Measurements from ENCODE around the gene SLC30A7.
"Not testable (repeated sequence)": the region's sequence is repeated elsewhere in the genome, so short reads cannot be mapped to it uniquely, and the experiment has no call there.

Gene SLC30A7

DNA sequence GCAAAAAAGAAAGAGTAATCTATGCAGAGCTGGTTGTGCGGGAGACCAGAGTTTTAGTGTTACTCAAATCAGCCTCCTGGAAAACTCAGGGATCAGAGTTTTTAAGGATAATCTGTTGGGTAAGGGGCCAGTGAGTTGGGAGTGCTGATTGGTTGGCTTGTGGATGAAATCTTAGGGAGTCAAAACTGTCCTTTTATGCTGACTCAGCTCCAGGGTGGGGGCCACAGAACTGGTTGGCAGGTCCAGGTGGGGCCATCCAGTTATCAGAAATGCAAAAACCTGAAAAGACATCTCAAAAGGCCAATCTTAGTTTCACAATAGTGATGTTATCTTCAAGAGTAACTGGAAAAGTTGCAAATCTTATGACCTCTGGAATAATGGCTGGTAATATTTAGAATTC is 4.5 kb upstream of the SLC30A7 start:
- no peak for DNase-seq

DNA sequence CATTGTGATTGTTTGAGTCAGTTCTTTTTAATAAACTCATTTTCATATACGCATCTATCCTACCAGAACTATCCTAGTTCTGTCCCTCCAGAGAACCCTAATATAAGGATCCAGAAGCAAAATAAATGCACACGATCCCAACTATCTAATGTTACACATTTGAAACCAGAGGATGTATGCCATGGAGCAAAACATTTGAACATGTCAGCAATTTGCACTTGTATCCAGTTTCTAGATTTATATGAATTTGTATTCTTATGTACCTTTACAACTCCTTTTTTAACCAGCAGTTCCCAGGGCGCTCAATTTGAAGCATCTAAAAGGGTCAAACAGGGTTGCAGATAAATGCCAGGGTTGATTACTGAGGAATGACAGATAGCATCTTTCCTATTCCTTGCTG is 3.3 kb upstream of the SLC30A7 start:
- no peak for DNase-seq

DNA sequence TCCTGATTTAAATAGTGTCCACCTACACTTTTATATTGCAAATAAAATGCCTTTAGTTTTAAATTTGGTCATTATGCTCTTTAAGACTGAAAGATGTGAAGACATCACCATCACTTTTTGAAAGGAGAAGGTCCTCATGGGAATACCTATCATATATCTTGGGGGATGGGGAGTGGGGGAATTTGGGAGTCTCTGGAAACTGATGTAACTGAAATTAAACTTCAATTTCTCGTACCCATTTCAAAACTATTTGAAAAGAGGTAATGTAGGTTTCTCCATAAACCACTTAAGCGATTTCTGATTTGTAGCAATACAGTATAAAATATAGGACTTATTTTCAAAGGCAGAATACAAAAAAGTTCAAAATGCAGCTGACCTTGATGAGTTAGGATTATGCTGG is 2.2 kb upstream of the SLC30A7 start:
- DNase-seq, result no peak

DNA sequence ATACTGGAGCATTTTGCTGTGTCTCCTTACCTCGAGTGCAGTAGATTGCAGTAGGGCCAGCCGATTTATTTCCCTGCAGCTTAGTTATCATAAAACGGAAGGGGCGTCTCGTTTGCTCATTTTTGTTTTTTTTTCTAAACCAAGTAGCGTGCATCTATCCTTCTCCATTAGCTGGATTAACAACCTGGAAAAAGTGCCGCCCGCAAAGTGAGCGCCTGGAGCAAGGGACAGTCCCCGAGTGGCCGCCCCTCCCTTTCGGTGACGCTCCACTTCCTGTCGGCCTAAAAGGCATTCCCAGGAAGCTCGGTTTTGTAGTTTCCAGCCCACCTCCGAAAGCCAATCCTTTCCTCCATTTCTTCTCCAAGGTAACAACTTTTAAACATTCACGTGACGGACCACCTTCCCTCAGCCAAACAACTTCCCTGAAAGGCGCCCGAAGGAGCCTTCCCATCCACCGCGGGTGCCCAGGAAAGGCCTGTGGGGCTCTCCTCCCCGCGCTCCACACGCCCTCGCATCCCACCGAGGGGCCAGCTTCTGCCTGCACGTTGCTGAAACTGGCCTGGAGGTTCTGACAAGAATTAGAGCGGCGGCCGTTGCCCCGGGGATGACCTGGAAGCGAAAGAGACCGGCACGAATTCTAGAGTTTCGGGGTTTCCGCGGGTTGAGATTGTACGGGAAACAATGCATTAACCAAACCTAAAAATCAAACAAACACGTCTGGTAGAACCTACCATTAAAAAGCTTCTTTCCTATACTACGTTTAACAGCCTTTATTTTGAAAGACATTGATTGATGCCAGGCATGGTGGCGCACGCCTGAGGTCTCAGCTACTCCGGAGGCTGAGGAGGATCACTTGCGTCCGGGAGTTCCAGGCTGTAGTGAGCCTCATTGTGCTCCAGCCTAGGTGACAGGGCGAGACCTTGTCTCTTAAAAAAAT is 1.0 kb upstream of the SLC30A7 start, which contains the start of gene EXTL2:
Gene EXTL2, minus strand, starts transcription at position 240 of the 937 bp plus-strand sequence. CDS start 6,085 bp downstream, outside the sequence.
- no peak for DNase-seq

DNA sequence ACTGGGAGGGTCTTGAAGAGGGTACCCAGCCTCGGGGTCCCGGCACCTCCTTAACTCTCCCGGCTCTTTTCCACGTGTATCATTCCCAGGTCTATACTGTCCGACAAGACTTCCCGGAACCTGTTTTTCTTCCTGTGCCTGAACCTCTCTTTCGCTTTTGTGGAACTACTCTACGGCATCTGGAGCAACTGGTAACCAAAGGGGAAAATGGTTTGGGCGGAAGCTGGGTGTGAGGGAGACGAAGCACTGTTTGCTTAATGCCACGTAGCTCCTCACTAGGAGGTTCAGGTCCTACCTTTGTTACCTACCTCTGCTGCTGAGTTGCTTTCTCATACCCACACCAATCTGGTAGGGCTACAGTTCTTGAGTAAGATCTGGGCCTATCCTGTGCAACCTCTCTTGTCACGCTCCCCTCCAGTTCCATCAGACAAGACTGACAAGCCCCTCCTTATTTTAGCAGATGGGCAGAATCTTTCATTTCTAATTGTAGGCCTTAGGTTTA is 642 bp downstream of the SLC30A7 start:
- no peak for DNase-seq

DNA sequence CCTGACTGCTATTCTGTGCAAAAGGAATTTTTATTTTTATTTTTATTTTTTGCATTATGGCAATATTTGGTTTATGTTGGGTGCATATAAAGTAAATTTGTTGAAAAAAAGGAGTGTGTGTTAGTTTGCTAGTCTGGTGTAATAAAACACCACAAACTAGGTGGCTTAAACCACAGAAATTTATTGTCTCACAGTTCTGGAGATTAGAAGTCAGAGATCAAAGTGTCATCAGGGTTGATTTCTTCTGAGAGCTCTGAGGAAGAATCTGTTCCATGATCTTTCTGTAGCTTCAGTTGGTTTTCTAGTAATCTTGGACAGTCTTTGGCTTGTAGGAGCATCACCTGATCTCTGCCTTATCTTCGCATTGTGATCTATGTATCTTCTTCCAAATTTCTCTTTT is 6.5 kb downstream of the SLC30A7 start:
- DNase-seq, result no peak

DNA sequence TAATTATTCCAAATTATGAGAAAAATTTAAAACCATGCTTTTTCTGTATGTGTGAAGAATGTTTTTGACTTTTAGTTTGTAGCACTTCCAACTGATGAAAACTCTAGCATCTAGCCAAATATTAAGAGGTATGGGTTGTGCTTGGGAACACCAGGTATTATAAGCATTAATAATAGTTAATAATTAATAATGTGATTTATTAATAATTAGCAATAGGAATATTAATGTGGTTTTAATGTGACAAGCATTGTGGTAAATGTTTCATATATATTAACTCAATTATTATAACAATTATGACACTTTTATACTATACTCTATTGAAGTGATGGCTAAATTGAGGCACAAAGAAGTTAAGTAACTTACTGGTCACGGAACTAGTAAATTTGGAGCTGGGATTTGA is 7.9 kb downstream of the SLC30A7 start:
- DNase-seq, result no peak

DNA sequence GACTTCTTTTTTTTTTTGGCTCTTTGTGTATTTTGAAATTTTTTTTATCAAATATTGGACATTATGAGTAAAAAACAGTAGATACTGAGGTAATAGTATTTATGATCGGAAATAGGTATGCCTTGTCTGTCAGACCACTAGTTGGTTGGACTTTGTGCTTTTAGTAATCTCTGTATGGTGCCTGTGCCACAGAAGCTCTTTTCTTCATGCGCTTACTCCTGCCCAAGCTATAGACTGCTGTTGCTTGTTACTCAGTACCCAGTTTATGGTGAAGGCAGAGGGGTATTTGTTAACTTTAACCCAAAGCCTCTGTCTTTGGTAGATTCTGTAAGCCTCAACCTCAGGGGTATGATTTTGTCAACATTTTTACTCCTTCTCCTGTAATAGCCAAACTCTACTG is 8.6 kb downstream of the SLC30A7 start:
- DNase-seq, result no peak

DNA sequence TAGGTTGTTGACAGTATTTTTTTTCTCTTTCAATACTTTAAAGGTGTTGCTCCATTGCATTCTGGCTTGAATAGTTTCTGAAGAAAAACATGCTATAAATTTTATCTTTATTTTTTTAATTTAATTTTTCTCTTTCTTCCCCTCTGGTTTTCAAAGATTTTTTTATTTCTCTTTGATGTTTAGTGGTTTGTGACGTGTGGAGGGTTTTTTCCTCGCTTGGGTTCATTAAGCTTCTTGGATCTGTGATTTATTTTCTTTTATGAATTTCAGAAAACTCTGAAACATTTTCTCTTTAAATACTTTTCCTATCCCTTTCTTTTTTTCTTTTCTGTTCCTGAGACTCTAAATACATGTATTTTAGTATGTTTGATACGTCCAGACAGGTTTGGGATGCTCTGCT is 9.3 kb downstream of the SLC30A7 start:
- no peak for DNase-seq

DNA sequence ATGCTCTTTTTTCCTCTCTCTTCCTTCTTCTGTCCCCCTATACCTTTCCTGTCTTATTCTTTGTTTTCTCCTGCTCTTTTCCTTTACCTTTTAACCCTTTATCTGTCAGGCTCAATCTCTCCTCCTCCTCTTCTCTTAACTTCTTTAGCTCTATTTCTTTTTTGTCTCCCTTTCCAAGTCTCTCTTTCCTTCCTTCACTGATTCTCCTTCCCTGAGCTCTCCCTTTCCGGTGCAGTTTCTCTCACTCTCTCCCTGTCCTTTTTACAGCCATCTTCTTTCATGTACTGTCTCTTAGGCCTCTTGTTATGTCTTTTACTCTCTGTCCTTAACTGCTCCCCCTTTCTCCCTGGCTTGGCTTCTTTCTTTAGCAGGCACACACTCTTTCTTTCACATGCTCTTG is 12.0 kb downstream of the SLC30A7 start:
- no peak for DNase-seq

DNA sequence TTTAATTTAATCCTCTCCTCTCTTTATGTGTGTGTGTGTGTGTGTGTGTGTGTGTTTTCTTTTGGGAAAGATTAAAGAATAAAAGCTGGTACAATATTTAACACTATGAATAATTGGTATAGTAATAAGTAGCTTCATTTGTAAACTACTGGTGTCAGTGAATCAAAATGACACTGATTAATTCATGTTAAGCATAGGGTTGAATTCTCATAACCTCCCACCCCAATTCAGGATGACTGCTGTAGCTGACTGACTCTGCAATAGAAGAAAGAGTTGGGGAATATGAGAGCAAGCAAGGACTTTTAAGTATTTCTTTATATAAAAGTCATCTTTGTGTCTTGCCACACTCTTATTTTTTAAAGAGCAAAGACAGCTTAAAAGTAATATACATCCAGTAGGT is 13.1 kb downstream of the SLC30A7 start:
- DNase-seq, result no peak

DNA sequence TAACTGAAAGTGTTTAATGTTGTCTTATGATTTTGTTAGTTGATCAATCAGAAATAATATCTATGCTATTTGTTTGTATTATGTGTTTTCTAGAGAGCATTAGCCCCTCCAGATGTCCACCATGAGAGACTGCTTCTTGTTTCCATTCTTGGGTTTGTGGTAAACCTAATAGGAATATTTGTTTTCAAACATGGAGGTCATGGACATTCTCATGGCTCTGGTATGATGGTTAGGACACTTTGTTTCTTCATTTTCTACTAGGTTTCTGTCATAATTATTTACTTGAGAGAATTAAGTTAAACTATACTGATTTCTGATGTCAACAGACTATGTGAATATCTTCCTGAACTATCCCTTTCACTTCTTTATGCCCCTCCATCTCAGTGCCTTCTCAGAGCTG is 16.1 kb downstream of the SLC30A7 start:
- DNase-seq, result no peak

DNA sequence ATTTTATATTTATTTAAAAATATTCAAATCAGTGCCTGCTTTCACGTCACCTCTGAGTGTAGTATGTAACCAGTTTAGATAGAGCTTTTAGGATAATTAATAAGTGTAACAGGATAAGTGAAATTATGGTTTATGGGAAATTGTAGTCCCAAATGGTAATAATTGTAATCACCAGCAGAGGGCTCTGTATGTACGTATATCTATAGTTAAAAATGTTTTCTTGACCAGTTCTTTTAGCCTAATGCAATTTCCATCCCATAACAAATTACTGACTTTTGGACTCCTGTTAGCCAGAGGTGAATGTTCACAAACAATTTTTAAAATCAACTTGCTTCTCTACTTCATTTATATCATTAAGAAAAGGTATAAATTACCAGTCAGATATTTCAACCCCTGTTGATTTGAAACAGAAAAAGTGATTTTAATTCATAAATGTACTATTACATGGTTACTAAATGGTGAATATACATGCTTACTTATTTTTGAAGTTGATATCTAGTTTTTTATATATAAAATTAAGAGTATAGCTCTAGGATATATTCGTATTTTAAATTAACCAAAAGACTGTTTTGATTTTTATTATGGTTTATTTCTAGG is 25.3 kb downstream of the SLC30A7 start:
- no peak for DNase-seq

DNA sequence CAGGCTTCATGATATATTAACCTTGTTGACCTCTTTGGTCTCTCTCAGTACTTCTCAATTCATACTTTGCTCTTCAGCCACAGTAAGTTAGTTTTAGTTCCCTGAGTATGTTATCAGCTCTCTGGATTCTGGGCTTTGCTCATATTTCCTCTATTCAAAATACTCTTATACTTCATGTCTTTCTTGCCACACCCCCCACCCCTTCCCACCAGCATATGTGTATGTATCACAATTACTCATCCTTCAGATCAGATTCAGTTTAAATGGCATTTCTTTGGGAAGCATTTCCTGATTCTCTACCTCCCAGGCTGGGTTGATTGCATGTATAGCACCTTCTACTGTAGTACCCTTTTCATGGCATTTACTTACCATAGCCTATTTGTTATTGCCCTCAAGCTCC is 28.3 kb downstream of the SLC30A7 start:
- DNase-seq, result no peak

DNA sequence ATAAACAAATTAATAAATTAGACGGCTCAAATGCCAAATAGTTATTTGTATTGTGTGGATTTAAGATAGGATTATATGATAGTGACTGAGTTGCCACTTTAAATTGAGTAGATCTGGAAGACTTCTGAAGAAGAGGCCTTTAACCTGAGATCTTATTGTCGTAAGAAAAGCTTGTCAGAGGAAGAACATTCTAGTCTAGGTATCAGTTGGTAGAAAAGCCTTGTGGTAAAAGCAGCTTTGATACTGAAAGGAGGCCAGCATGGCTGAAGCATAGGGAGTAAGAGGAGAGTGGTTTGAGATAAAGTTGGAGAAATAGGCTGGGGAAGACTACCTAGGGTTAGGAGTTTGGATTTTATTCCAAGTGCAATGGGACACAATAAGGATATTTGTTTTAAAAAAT is 29.1 kb downstream of the SLC30A7 start:
- DNase-seq, result no peak

DNA sequence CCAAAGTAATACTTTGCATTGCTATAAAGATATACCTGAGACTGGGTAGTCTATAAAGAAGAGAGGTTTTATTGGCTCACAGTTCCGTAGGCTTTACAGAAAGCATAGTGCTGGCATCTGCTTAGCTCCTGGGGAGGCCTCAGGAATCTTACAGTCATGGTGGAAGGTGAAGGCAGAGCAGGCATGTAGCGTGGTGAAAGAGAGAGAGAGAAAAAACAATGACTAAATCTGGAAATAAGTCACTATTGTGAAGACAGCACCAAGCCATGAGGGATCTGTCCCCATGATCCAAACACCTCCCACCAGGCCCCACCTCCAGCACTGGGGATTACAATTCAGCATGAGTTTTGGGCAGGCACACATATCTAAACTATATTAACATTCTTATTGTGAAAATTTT is 30.4 kb downstream of the SLC30A7 start:
- no peak for DNase-seq

DNA sequence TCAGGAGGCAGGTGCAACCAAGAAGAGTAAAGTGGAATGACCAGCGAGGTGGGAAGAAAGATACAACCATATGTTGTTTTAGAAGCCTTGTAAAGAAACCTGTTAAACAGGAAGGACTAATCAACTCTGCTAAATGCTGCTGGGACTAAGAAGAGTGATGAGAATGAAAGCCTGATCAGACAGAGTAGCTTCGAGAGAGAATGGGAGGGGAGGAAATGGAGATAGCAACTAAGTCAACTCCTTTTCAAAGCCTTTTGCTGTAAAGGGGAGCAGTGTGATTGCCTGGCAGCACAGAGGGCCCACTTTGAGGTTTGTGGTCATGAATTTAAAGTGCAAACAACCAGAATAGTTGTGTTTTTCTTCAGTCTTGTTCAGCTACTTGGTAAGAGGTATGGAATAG is 31.4 kb downstream of the SLC30A7 start:
- no peak for DNase-seq

DNA sequence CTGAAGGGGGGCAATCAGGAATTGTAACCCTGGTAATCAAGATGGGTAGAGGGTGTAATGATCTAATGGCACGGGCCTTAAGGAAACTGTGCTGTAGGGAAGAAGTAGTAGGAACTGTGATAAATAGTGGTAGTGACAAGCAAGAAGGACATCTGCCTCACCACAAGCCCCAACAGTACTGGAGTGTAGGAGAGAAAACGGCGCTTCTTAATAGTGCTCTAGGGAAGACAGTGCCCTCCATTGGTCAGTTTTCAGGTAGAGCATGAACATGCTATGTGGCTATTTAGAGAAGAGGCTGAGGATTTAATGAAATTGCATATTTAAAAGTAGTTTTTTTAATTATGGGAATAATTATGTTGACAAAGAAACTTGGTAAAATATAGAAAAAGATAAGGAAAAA is 32.2 kb downstream of the SLC30A7 start:
- DNase-seq, result no peak

DNA sequence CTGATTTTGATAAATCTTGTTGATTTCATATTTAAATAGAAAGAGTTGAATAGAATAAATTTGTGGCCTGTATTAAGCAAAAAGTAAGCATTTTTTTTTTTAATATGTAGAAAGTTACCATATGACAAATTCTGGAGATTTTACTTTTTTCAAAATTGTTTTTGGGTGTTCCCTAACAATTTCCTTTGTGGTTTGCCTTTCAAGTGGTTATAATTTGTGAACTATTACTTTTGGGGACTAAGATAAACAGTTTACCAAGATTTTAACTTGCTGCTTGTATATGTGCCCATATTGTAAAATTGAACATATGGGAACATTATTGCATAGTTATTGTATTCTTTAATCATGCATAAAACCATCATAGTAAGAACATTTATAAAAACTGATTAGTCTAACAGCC is 34.6 kb downstream of the SLC30A7 start:
- DNase-seq, result no peak

DNA sequence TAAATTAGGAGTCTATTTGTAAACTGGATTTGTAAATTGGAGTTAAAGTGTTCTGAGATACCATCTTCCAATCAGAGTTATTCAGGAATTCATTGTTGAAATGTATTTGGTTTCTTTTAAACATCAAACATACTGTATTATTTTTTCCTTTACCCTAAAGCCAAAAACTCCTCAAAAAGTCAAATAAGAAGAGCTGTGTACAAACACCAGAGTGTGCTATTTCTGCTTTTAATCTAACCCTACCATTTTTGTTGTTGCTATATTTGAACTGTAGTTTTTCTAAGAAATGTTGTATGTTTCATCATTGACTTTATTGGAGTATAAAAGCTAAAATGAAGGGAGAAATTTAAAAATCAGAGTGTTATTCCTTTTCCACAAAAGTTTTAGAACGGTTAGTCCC is 35.8 kb downstream of the SLC30A7 start:
- DNase-seq, result no peak

DNA sequence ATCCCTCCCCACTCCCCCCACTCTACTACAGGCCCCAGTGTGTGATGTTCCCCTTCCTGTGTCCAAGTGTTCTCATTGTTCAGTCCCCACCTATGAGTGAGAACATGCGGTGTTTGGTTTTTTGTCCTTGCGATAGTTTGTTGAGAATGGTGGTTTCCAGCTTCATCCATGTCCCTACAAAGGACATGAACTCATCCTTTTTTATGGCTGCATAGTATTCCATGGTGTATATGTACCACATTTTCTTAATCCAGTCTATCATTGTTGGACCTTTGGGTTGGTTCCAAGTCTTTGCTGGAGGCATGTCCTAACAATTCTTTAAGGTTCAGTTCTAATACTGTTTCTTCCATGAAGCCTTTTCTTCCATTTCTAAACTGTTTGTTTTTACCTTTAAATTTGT is 37.7 kb downstream of the SLC30A7 start:
- DNase-seq, result not testable (repeated sequence)

DNA sequence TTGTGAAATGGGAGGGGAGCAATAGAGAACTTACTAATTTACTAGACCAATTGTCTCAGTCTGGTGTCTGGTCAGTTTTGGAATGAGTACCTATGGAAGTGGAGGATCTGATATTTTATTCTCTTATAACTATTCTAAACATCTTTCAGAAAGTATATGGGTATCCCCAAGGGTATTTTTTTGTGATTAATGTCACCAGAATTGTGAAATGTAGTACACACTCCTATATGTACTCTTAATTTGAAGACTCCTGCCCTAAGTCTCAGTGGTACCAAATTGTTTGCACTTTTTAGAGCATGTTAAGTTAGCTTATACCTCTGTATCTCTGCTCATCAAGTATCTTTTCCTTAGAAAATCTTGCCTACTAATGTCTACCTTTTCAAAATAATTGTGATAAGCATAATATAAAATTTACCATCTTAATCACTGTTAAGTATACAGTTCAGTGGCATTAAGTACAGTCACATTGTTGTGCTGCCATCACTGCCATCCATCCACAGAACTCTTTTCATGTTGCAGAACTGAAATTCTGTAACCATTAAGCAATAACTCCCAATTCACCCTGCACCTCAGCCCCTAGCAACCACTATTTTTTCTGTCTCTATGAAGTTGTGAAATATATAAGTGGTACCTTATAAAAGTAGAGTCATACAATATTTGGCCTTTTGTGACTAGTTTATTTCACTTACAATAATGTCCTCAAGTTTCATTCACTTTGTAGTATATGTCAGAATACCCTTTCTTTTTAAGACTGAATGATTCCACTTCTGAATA is 40.5 kb downstream of the SLC30A7 start:
- DNase-seq, result no peak

DNA sequence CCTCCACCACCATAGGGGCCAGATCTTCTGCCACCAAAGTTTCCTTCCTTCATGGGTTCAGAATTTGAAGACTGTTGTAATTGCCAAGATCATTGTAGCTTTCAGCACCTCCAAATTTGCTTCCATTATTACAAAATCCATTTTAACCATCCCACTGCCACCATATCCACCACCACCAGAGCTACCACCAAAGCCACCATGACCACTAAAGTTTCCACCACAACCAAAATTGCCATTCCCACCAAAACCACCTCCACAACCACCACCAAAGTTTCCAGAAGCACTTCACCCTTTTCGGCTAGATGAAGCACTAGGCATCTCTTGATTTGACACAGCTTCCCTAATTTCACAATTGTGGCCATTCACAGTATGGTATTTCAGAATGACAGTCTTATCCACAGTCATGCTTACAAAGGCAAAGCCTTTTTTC is 45.2 kb downstream of the SLC30A7 start:
- DNase-seq, result no peak

All from cortex of kidney (tissue), 1 donor.